Activated CD4-positive, CD25-positive, alpha-beta regulatory T cell treated with anti-CD3 and anti-CD28 coated beads, Interleukin-2, amount 50 U/mL, for 16 hours (primary cell): ENCODE data around the gene EMX1.

Experiments used
- DNase-seq: peaks from one replicate; pipeline ENCODE4 v3.0.0-alpha.2; 2020; ENCODE audit warnings: low read depth, low spot score

EMX1 gene

GRCh38 chr2:72980535-72981217 is 63.4 kb downstream of the EMX1 start:
- no peak for DNase-seq

GRCh38 chr2:72981536-72981935 is 64.2 kb downstream of the EMX1 start:
- no peak for DNase-seq

- no peak for DNase-seq
These were observed 64.9 kb downstream of the EMX1 start for GRCh38 chr2:72982219-72982618.

- DNase-seq: no peak
These were observed 65.6 kb downstream of the EMX1 start for GRCh38 chr2:72982781-72983499.

- DNase-seq: no peak
These were observed 66.3 kb downstream of the EMX1 start for GRCh38 chr2:72983500-72984161.

- no peak for DNase-seq
These were observed 66.9 kb downstream of the EMX1 start for GRCh38 chr2:72984172-72984671.
